ENCODE data around the gene MEFV.

MEFV gene

DNA sequence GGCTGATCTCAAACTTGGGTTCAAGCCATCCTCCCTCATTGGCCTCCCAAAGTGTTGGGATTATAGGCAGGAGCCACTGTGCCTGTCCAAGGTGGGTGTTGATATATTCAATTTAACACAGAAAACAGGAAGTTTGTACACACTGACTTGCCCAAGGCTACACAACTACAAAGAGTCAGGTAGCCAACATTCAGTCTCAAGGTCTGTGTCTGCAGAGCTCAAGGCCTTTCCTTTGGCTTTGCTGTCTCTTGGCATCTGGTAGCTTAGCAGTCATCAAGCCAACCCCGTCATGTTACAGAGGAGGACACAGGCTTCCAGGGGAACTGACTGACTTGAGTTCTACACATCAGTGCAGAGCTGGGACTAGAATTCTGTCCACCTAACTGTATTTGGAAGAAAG, 11.9 kb upstream of the MEFV start:
- DNase-seq (ENCODE audit: low read depth) = no peak

DNA sequence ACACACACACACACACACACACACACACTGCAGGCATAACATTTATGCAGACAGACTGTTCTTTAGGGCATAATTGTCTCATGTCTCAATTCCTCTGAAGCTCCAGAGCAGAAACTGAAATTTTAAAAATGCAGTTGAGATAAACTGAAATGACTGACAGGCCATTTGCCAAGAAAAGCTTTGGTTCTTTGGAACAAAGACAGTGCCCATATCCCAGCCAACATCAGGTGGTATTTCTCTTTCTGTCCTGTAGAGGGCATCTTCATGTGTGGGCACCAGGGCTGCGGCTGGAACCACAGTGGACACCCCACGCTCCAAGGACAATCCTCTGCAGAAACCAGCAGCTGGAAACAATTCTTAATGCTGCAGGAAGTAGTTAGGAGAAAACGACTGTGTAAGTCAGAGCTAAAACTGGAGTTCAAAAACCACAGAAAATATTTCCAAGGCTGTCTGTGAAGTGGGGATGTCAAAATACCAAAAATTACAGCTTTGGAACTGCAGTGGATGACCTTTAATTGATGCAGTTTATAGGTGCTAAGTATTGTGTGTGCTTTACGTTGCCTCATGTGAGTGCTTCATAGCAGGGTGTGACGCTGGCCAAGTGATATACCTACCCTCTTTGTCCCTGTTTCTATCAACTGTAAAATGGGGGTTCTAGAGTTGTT, 10.6 kb upstream of the MEFV start:
- DNase-seq (ENCODE audit: low read depth) = no peak

DNA sequence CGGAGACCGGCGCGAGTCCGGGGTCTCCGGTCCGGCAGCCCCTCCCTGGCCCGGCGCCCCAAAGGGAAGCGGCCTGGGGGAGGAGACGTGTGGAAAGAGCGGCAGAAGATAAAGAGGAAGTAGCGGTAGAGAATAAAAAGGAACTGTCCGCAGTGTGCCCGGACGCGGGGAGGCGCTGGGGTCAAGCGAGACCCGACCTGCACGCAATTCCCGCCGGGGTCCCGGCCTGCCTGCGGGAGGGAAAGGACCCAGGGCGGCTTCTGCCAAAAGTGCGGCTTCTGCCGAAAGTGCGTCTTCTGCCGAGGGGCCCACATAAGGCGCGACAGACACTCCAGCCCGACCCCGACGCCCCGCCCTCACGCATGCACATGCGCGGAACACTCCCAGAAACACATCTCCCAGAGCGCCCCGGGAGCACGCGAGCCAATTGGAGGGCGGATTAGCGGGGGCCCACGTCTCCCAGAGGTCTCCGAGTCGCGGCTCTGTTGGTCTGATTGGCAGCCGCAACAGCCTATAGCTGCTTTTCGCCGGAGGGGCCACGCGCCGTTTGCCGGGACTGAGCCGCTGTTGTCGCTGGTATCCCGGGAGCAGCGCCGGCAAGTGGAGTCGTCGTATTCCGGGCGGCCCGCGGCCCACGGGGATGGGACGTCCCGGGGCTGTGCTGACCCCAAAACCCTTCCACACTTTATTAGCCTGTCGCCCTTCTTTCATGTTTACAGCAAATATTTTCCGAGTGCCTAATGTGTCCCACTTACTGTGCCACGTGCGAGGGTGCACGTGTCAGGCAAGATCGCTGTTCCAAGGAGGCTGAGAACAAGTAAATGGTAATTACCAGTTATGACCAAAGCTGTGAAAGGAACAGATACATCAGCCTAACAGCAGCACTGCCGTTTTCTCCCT, 8.0 kb upstream of the MEFV start:
- peak; percentile 79 for DNase-seq (ENCODE audit: low read depth)

DNA sequence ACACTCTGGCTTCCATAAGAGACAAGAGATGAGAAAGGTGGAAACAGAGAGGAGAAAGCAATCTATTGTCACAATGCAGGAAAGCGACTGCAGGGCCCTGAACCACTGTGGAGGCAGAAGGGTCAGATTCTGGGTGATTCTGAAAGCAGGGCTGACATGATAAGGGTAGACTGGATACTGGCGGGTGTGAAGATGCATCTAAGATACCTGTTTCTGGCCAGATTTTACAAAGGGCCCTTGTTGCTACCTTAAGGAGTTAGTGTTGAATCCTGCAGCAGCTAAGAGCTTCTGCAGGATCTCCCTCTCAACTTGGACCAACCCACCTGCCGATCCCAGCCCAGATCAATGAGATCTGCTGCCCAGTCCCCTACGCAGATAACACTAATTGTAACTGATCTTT, 6.1 kb upstream of the MEFV start:
- DNase-seq (ENCODE audit: low read depth) = no peak

DNA sequence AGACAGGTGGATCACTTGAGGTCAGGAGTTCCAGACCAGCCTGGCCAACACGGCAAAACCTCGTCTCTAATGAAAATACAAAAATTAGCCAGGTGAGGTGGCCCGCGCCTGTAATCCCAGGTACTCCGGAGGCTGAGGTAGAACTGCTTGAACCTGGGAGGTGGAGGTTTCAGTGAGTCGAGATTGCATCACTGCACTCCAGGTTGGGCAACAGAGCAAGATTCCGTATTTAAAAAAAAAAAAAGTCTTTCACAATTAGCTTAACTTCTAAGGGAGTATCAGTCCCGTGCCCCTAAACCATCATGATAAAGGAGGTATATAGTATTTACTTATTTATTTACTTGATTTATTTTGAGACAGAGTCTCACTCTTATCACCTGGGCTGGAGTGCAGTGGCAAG, 3.4 kb upstream of the MEFV start:
- no peak for DNase-seq (ENCODE audit: low read depth)

DNA sequence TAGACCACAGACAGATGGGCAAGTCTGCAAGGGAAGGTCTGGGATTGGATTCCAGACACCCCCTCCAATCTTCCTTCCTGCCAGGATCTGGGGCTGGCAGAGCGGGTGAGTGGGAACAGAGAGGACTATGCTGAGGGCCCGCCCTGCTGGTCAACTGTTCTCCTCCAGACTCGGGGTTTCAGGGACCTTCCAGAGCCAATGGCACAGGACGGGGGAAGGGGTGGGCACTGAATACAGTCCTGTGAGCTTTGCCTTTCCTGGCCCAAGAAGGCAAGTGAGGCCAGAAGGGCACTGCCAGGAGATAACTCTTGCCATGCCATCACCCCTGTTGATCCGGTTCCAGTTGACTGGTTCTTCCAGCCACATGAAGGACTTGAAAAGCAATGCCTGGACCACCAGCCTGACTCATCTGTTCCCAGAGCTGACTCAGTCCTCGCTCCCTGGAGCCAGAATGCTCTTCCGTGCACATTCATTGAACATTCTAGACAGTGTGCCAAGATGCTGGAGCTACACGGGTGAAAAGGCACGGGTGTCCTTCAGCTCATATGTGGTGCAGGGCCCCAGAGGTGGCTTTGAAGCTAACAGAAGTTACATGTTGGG, 533 bp upstream of the MEFV start:
- DNase-seq (ENCODE audit: low read depth) = no peak

DNA sequence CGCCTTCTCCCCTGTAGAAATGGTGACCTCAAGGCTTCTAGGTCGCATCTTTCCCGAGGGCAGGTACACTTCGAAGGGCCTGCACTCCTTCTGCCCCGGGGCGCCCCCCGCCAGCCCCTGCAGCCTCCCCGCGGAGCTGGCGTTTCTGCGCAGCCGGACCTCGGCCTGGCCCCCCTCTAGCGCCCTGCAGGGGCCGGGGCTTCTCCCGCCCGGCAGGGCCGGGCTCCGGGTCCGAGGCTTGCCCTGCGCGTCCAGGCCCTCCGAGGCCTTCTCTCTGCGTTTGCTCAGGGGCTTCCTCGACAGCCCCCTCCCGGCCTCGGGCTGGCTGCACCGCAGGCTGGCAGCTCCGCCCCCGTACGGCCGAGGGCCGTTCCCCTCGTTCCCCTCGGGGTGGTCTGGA, 2.1 kb downstream of the MEFV start:
- DNase-seq (ENCODE audit: low read depth) = no peak

DNA sequence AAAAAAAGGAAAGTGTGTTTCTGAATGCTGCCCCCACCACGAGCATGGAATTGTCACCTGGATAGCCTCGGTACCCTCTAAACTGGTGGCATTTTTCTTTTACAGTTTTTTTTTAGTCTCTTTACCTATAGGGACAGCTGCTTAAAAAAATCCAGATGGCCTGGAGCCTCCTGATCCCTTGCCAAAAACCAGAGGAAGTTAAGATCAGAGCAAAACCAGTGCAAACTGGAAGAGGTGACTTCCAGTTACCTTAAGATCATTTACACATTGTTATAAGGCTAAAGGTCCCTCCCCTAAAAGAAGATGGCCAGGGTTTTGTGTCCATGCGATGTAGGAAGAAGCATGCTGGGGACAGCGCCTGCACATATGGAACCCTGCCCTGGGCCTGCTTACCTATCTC, 3.5 kb downstream of the MEFV start:
- DNase-seq (ENCODE audit: low read depth) = no peak

DNA sequence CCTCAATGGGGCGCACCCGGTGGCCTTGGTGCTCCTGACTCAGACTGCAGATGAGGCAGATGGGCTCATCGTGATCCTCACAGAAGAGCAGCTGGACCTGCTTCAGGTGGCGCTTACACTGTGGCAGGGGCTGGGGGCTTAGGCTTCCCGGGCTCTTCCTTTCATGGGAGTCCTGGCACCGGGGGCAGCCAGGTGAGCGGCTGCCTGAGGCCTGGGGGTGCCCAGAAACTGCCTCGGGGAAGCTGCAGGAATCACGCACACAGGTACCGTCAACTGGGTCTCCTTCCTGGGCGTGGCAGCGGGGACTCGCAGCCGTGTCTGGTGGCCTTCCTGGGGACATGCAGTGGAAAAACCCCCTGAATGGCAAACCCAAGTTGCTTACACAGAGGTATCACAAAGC, 7.0 kb downstream of the MEFV start:
- no peak for DNase-seq (ENCODE audit: low read depth)

DNA sequence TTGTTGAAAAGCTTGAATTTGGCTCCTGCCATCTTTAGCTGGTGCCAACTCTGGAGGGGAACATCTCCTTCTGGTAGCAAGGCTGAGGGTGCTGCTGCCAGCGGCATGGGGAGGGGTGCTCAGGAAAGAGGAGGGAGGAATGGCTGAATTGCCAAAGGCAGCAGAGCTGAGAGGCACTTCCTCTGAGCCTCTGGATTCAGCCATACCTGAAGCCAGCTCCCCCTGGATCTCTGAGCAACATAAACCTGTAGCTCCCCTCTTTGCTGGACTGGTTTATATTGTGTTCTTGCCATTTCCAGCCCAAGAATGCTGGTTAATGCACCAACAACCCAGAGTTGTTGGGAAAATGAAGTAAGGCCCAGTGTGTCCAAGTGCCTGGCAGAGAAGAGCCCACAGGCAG, 7.4 kb downstream of the MEFV start:
- DNase-seq (ENCODE audit: low read depth) = no peak

DNA sequence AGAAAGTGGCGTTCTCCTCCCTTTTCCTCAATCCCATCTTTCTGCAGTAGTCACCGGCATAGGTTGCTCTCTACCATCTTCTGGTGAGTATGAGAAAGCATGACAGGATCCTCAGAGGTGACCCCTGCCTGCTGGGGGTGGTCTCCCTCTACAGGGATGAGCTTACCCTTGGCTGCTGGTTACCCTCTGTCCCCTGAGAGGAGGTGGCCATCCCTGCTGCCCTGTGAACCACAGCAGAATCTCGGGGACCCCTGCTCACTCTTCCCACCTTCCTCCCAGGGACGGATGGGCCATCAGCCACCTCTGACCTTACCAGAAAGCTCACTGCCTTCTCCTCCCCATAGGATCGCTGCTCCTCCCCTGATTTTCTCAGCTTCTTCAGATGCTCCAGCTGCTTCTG, 7.8 kb downstream of the MEFV start:
- DNase-seq (ENCODE audit: low read depth) = no peak

DNA sequence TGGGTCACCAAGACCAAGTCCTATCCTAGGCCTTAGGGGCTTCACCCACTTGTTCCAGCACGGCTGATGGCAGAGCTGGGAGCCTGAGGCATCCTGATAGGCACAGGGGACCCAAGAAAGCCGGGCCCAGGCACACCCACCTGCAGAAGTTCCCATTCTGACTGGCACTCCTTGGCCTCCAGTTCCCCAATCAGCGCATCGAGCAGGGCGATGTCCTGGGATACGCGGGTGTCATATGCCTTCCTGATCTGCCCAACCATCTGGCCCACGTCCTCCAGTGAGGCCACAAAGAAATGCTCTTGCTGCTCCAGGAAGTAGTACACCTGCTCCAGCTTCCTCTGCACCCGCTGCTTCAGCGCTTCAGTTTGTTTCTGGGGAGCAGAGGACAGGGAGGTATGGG, 9.6 kb downstream of the MEFV start:
- no peak for DNase-seq (ENCODE audit: low read depth)

DNA sequence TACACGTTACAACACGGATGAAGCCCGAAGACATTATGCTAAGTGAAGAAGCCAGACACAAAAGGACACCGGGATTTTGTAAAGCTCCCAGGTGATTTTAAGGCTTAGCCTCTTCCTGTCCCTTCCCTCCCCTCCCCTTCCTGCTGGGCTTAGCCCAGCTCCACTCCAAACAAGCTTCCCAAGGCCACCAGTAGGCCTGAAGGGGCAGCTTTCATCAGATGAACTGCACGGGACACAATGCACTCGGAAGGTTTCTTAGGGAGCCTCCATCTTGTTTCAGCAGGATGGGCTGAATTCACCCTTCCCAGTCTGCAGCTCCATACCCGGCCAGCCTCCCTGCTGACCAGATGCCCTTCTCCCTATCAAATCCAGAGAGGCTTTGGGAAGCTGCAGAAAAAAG, 10.4 kb downstream of the MEFV start:
- DNase-seq (ENCODE audit: low read depth) = no peak

DNA sequence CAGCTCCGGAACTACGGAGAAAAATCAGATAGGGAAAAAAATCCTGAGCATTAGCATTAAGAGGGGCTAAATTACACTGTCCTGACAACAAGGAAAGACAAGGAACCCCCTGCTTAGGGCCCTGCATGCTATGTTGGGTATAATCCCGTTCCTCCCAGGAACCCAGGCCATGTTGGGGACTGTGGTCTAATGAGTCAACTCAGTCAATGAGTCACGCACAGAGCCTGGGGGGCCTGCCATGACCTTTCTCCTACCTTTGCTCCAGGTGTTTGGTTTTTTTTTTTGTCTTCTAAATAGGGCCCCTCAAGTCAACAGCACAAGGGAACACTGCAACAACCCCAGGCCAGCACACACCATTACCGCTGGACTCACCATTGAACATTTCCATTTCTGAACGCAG, 12.6 kb downstream of the MEFV start:
- no peak for DNase-seq (ENCODE audit: low read depth)

DNA sequence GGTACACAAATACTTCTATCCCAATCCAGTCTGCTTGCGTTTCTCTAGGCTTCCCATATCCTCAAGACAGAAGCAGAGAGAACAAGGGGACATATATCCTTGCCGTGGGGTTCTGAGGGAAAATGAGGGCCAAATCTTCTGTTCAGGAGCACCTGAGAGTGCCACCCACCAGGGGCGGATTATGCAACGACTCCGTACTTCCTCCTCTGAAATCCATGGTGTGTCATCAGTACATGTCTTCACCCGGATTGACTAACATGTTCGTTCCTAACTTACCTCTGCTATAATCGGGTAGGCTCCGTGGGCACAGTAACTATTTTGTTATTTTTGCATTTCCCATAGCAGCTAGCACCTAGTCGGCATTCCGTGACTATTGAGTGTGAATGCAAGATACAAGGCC, 13.7 kb downstream of the MEFV start:
- no peak for DNase-seq (ENCODE audit: low read depth)

DNA sequence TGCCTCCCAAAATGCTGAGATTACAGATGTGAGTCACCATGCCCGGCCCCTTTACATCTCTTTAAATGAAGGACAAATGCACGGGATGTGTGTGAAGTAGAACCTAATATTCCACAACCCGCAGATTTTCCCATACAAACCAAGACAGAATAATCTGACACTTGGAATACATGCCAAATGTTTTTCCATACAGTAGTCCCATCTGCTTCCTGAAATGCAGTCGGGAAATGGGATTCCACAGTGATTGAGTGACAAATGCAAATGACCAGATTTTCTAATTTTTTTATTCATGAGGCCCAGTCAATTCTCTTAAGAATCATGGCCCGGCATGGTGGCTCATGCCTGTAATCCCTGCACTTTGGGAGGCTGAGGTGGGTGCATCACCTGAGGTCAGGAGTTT, 14.7 kb downstream of the MEFV start:
- DNase-seq (ENCODE audit: low read depth) = no peak

DNA sequence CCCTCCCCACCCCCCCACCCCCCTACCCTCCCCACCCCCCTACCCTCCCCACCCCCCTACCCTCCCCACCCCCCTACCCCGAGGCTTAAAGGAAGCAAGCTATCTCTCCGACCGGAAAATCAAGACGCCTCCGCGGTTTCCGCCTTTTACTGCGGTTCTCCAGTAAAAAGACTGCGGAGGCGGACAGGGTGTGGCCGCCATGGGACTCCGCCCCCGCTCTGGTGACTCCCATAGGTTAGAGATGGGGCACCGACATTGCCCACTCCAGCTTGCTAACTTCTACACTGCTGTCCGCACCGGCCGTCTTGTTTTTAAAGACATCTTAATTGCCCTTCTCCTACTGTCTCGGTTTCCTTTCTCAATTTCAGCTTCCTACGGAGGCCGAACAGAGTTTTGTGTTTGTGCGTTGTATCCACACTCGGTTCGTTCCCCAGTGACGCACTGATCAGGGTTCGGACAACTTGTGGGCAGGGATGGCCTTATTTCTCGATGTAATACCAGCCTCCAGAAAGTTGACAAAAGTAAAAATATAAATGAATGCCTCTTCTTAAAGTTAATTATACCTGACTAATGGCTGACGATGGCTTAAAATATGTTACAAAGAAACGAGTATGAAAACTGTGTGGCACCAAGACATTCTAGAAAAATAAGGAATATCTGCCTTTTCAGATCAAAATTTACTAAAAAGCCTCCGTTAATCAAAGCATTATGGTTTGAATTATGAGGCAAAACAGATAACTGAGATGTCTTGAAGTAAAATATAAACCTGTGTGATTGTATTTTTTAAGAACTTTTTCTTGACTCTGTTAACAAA, 20.4 kb downstream of the MEFV start:
- DNase-seq (ENCODE audit: low read depth) = no peak

DNA sequence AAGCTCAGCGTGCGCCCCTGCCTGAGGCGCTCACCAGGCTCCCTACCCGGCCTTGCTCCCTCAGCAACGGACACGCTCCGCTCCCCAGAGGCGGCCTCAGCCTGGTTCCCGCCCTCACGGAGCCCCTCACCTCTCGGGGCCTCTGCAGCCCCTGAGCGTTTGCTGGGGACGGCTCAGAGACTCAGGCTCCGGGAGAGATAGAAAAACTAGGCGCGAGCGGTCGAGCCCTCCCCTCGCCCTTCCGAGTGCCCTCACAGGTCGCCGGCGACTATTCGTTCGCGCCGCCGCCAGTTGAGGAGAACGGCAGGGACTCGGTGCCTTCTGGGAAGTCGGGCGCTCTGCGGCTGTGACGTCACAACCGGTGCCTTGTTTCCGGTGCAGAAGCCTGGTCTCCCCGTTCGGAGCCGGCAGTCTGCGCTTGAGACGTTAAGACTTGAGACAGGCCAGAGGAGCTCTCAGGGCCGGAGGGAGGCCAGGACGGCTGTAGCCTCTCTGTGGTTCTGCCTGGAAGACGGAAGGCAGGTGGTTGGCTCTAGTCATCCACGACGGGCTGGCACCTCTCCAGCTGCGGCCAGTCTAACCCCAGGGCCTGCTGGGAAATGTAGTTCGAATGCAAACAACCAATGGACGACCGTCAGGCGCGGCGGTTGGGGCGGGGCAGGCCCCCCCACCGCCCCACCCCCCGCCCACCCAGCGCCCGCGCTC, 21.4 kb downstream of the MEFV start, which contains the start of gene ZNF200:
TSS of gene ZNF200 (minus strand) at position 302 of the 705 bp plus-strand sequence. CDS start 1,403 bp downstream, outside the sequence.
- DNase-seq (ENCODE audit: low read depth) = peak; percentile 84

DNA sequence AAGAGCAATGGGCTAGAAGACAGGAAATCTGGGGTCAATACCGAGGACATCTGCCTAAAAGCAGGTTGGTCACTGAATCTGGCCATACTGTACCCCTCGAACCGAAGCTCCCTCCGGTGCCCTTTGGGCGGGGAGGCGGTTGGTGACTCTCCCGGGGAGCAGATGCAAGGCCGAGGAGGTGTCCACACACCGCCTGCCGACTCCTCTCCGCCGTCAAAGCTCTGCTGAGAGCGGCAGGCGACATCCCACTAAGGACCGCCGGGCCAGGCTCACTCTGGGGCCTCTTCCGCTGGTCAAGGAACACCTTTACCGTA, 21.9 kb downstream of the MEFV start:
- DNase-seq (ENCODE audit: low read depth) = no peak

DNA sequence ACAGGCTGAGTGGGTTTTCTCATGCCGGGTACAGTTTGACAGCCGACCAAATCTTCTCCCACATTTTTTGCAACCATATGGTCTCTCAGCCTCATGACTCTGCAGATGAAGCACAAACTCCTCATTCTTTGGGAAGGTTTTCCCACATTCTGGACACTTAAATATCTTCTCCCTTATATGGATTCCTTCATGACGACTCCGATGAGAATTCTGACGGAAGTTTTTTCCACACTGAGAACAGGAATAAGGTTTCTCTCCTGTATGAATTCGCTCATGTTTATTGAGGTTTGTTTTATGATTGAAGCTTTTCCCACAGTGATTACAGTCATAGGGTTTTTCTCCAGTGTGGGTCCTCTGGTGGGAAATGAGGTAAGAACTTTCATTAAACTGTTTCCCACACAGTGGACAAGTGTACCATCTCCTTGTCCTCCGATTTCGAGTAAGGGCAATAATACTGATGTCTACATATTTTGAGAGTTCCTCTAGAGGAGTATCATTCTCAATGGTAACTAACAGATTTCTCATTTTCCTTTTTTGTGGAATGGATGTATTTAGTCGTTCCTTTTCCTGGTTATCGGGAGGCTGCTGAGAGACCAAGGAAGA, 32.4 kb downstream of the MEFV start:
- no peak for DNase-seq (ENCODE audit: low read depth)

DNA sequence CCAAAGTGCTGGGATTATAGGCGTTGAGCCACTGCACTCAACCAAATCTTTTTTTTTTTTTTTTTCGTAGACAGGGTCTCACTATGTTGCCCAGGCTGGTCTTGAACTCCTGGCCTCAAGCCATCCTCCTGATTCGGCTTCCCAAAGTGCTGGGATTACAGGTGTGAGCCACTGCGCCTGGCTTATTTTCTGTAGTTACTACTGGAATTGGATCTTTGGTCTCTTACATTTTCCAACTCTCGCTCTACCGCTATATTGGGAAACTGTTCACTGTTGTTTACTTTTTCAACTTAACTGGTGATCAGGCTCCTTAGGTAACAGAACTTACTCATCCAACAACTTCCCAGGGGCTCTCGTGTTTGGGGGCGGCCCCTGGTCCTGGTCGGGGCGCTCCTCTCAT, 35.6 kb downstream of the MEFV start:
- no peak for DNase-seq (ENCODE audit: low read depth)

DNA sequence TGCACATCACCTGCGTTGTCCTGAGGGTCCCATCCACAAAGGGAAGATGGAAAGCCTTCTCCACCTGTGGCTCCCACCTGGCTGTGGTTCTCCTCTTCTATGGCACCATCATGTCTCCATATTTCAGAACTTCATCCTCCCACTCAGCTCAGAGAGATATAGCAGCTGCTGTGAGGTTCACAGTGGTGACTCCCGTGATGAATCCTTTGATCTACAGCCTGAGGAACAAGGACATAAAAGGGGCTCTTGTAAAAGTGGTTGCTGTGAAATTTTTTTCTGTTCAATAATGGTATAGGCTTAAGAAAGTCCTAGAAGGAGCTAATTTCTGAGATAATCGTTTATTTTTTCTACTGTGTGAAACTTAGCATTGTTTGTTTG, 40.2 kb downstream of the MEFV start:
- DNase-seq (ENCODE audit: low read depth) = no peak
